OCI-LY3 (cell line): ENCODE data around the gene CELSR2.

ENCODE experiments used
- H2AFZ ChIP-seq: fragments of 200-600, 300-600 bp; shearing (Covaris generic); 2 replicates; pipeline ENCODE4 v1.6.0; 2014; ENCODE audit warnings: antibody characterized with exemption, low read depth, low read length
- H3K27ac ChIP-seq: fragments of 200-600, 300-600 bp; sonication (generic); 2 replicates; pipeline ENCODE4 v1.5.1; 2014; ENCODE audit warnings: mild to moderate bottlenecking, low read length, moderate library complexity, mixed read lengths
- H3K27me3 ChIP-seq: fragments of 200-600, 300-600 bp; sonication (generic); 2 replicates; pipeline ENCODE4 v1.6.1; 2014; ENCODE audit warnings: low read depth, low read length, mixed read lengths
- H3K36me3 ChIP-seq: fragments of 200-600, 300-600 bp; sonication (generic); replicated peaks from 2 replicates; pipeline ENCODE3; 2014; ENCODE audit warnings: low read depth, low read length, mixed read lengths
- H3K4me1 ChIP-seq: fragments of 300-600, 200-600 bp; sonication (generic); 2 replicates; pipeline ENCODE4 v1.6.1; 2014; ENCODE audit warnings: low read length, mixed read lengths
- H3K4me2 ChIP-seq: fragments of 200-600, 300-600 bp; sonication (generic); 2 replicates; pipeline ENCODE4 v1.6.1; 2014; ENCODE audit warnings: low read length, mixed read lengths
- H3K4me3 ChIP-seq: fragments of 300-600, 200-600 bp; sonication (generic); 2 replicates; pipeline ENCODE4 v1.5.1; 2014; ENCODE audit warnings: antibody characterized with exemption, mild to moderate bottlenecking, low read length, moderate library complexity
- H3K79me2 ChIP-seq: fragments of 300-600, 200-600 bp; shearing (Covaris generic); 2 replicates; pipeline ENCODE4 v1.6.1; 2014; ENCODE audit warnings: mild to moderate bottlenecking, low read length, mixed read lengths
- H3K9ac ChIP-seq: fragments of 300-600, 200-600 bp; shearing (Covaris generic); 2 replicates; pipeline ENCODE4 v1.6.0; 2014; ENCODE audit warnings: mild to moderate bottlenecking, low read length, moderate library complexity
- H3K9me3 ChIP-seq: fragments of 200-600, 300-600 bp; shearing (Covaris generic); 2 replicates; pipeline ENCODE4 v1.6.1; 2014; ENCODE audit warnings: low read length, mixed read lengths; ENCODE audit not compliant: insufficient read depth
- H4K20me1 ChIP-seq: fragments of 200-600, 300-600 bp; sonication (generic); 2 replicates; pipeline ENCODE4 v1.6.1; 2016; ENCODE audit warnings: low read length, mixed read lengths; ENCODE audit not compliant: insufficient read depth
- EZH2phosphoT487 ChIP-seq: fragments of 200-600 bp; shearing (Covaris generic); IDR thresholded peaks from 2 replicates; pipeline ENCODE4 v1.6.1; 2018; ENCODE audit warnings: antibody characterized with exemption, mixed run types, low read depth
- TF ChIP-seq, protein P1 (sequence below): fragments of 200-600, 300-600 bp; sonication (generic); IDR thresholded peaks from 2 replicates; pipeline ENCODE4 v1.5.1; 2014; ENCODE audit warnings: antibody characterized with exemption, low read length, low read depth

CELSR2 gene

DNA sequence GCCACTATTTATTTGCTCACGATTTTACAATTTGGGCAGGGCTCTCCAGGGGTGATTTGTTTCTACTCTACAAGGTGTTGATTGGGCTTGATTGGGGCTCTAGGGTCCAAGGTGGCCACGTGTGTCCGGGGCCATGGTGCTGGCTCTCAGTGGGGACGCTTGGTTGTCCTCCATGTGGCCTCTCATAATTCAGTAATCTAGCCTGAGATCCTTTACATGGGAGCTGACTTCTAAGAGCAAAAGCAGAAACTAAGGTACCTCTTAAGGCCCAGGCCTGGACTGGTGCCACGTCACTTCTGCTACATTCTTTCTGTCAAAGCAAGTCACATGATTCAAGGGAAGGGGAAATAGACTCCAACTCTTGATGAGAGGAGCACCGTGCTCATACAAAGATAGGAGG is 41.7 kb downstream of the CELSR2 start:
- no peak overlapping the region for H3K4me3 ChIP-seq
- H3K27ac ChIP-seq, result no peak overlapping the region
- H3K27me3 ChIP-seq, result peaks cover 14% of the 10 kb centered on the region
- no peak for TF ChIP-seq EZH2phosphoT487
- TF ChIP-seq, protein P1, sequence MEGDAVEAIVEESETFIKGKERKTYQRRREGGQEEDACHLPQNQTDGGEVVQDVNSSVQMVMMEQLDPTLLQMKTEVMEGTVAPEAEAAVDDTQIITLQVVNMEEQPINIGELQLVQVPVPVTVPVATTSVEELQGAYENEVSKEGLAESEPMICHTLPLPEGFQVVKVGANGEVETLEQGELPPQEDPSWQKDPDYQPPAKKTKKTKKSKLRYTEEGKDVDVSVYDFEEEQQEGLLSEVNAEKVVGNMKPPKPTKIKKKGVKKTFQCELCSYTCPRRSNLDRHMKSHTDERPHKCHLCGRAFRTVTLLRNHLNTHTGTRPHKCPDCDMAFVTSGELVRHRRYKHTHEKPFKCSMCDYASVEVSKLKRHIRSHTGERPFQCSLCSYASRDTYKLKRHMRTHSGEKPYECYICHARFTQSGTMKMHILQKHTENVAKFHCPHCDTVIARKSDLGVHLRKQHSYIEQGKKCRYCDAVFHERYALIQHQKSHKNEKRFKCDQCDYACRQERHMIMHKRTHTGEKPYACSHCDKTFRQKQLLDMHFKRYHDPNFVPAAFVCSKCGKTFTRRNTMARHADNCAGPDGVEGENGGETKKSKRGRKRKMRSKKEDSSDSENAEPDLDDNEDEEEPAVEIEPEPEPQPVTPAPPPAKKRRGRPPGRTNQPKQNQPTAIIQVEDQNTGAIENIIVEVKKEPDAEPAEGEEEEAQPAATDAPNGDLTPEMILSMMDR, result no peak
- no peaks in the 10 kb centered on the region for H4K20me1 ChIP-seq
- H3K4me2 ChIP-seq, result no peak overlapping the region
- H3K9ac ChIP-seq, result no peak overlapping the region
- no peaks in the 10 kb centered on the region for H3K36me3 ChIP-seq
- H3K79me2 ChIP-seq, result no peaks in the 10 kb centered on the region
- peaks cover 7% of the 10 kb centered on the region for H3K4me1 ChIP-seq
- no peaks in the 10 kb centered on the region for H3K9me3 ChIP-seq
- no peak overlapping the region for H2AFZ ChIP-seq

DNA sequence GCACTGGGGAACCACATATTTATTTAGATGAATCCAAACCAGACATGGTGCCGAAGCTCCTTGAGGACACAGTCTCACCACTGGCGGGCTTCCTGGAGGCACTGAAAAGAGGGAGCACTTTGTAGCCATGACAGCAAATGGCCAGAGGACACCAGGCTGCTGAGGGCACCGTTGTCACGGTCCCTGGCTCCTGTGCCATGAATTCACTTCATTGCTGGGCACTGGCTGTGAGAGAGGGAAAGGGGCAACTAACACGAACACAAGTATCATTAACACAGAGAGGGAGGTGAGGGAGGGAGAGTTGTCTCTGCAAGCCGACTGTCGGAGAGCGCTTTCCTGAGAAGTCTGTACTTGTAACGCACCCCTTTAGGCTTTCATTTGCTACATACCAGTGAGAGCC is 43.0 kb downstream of the CELSR2 start:
- no peak overlapping the region for H3K4me2 ChIP-seq
- H3K27me3 ChIP-seq, result peaks cover 14% of the 10 kb centered on the region
- no peak overlapping the region for H2AFZ ChIP-seq
- H3K79me2 ChIP-seq, result no peaks in the 10 kb centered on the region
- no peak overlapping the region for H3K27ac ChIP-seq
- H3K4me3 ChIP-seq, result no peak overlapping the region
- H3K9ac ChIP-seq, result no peak overlapping the region
- no peaks in the 10 kb centered on the region for H3K9me3 ChIP-seq
- H3K36me3 ChIP-seq, result no peaks in the 10 kb centered on the region
- TF ChIP-seq EZH2phosphoT487, result no peak
- TF ChIP-seq, protein P1, result no peak
- peaks cover 7% of the 10 kb centered on the region for H3K4me1 ChIP-seq
- H4K20me1 ChIP-seq, result no peaks in the 10 kb centered on the region

DNA sequence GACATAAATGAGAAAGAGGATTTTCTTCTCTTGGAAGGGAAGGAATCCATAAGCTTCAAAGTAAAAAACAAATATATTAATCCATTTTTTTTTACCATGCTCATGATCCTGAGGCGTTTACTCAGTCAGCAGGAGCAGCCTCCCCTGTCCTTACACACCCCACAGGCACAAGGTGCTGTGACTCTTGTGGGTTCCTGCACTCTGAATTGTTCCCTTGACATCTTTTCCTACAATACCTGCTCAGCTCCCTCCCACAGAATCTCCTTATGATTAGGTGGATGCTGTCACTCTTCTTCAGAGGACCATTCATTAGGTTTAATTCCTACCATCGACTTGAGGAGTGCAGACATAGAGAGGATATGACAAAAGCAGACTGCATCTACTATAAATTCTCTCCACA is 43.7 kb downstream of the CELSR2 start:
- Histone ChIP-seq H4K20me1 (no peaks in the 10 kb centered on the region), H3K4me3 (no peak overlapping the region), H3K9ac (no peak overlapping the region), H3K36me3 (no peaks in the 10 kb centered on the region), H3K27me3 (peaks cover 14% of the 10 kb centered on the region), H3K9me3 (no peaks in the 10 kb centered on the region), H2AFZ (no peak overlapping the region), H3K4me2 (no peak overlapping the region), H3K4me1 (peaks cover 7% of the 10 kb centered on the region), H3K79me2 (no peaks in the 10 kb centered on the region), H3K27ac (no peak overlapping the region)
- no peak for TF ChIP-seq EZH2phosphoT487
- TF ChIP-seq, protein P1, result no peak

DNA sequence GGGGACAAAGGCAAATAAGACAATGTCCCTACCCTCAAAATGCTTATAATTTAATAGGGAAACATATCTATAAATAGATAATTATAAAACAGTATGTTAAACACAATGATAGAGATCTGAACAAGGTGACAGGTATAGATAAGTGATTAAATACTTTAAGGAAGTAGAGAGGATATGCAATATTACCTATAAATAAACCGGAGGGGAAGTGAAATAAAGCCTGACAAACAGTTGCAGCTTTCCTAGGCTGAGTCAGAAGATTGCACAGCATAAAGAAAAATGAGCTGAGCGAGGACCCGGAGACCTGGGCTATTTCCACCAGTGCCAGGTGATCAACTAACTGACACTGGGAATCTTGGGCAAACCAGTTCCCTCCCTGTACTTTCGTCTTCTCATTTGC is 45.1 kb downstream of the CELSR2 start:
- Histone ChIP-seq H3K4me3 (no peak overlapping the region), H3K4me2 (no peak overlapping the region), H3K27me3 (peaks cover 14% of the 10 kb centered on the region)

More for the DNA sequence above, 45.1 kb downstream of the CELSR2 start:
- H3K9ac ChIP-seq, result no peak overlapping the region
- no peaks in the 10 kb centered on the region for H4K20me1 ChIP-seq
- H3K4me1 ChIP-seq, result peaks cover 7% of the 10 kb centered on the region
- H3K36me3 ChIP-seq, result no peaks in the 10 kb centered on the region
- H3K9me3 ChIP-seq, result no peaks in the 10 kb centered on the region
- H3K27ac ChIP-seq, result no peak overlapping the region
- no peaks in the 10 kb centered on the region for H3K79me2 ChIP-seq
- H2AFZ ChIP-seq, result no peak overlapping the region
- TF ChIP-seq, protein P1, result no peak
- no peak for TF ChIP-seq EZH2phosphoT487
